Panc1 (cell line): ENCODE measurements around the gene MT1E. TPM values are rescaled to one million over a fixed set of nuclear protein-coding genes. Genes with fewer than 3 reads are reported as not detected.
A peak's percentile ranks its signal among the peaks of the same experiment; 100 is the strongest.

Source experiments
- ATAC-seq: fragments of 200-7000 bp; cut with Tn5 transposase; 2 replicates; pipeline ENCODE4 v1.9.1; 2020; ENCODE audit warnings: mild to moderate bottlenecking, moderate library complexity
- BruUV-seq: library from RNA; stranded (reverse); fragments of 400-500 nt; replicated peaks from 2 replicates; lab custom pipeline; 2021; lab: Mats Ljungman, UMichigan
- CTCF ChIA-PET: fragments of 300-600 bp; sonication (Branson Sonifier 250); formaldehyde crosslinking; loops from one replicate; lab custom pipeline; 2022; ENCODE audit warnings: antibody characterized with exemption; lab: Charles Lee
- POLR2A ChIA-PET: fragments of 300-600 bp; sonication (Branson Sonifier 250); formaldehyde crosslinking; loops from one replicate; lab custom pipeline; 2022; ENCODE audit warnings: antibody characterized with exemption; lab: Charles Lee
- DNase-seq: peaks from one replicate; pipeline ENCODE4 v3.0.0-alpha.2; 2010; ENCODE audit warnings: low read depth, low spot score
- H3K27ac ChIP-seq: 2 replicates; pipeline ENCODE4 v1.5.1; 2011; ENCODE audit warnings: mild to moderate bottlenecking, low read length, inconsistent platforms
- H3K27me3 ChIP-seq: fragments of 200-500 bp; sonication (Bioruptor generic); 2 replicates; pipeline ENCODE4 v1.6.0; 2014; ENCODE audit warnings: low read length, inconsistent platforms; ENCODE audit not compliant: control insufficient read depth, insufficient read depth
- H3K36me3 ChIP-seq: fragments of 200-500 bp; sonication (Bioruptor generic); 2 replicates; pipeline ENCODE4 v1.5.1; 2014; ENCODE audit warnings: inconsistent platforms, mild to moderate bottlenecking, low read length, moderate library complexity; ENCODE audit not compliant: control insufficient read depth, insufficient read depth
- H3K4me1 ChIP-seq: 2 replicates; pipeline ENCODE4 v1.5.1; 2011; ENCODE audit warnings: inconsistent platforms, mild to moderate bottlenecking, low read length, moderate library complexity; ENCODE audit not compliant: control insufficient read depth, insufficient read depth
- H3K4me3 ChIP-seq, 2 experiments: 2 replicates each; pipeline ENCODE4 v1.5.1; 2011 to 2012; ENCODE audit warnings: low read depth in 2 of 2, low read length in 2 of 2, mild to moderate bottlenecking in 2 of 2, inconsistent platforms in 1 of 2, moderate library complexity in 1 of 2
- H3K9me3 ChIP-seq: fragments of 200-500 bp; sonication (Bioruptor generic); 2 replicates; pipeline ENCODE4 v1.5.1; 2014; ENCODE audit warnings: low read depth, mild to moderate bottlenecking, inconsistent platforms, low read length, moderate library complexity; ENCODE audit not compliant: control insufficient read depth, insufficient read depth
- POLR2AphosphoS5 ChIP-seq: IDR thresholded peaks from 2 replicates; pipeline ENCODE4 v1.6.1; 2012; ENCODE audit warnings: mild to moderate bottlenecking, low read depth, low read length, moderate library complexity
- SIN3A ChIP-seq: IDR thresholded peaks from 2 replicates; pipeline ENCODE4 v1.6.1; 2012; ENCODE audit warnings: low read depth, mild to moderate bottlenecking, low read length, moderate library complexity, borderline replicate concordance; ENCODE audit not compliant: insufficient read depth
- TCF7L2 ChIP-seq: IDR thresholded peaks from 2 replicates; pipeline ENCODE4 v1.6.1; 2011; ENCODE audit warnings: mild to moderate bottlenecking, low read depth, low read length, inconsistent platforms
- in situ Hi-C: cut with HindIII; loops from 2 replicates; pipeline ENCODE4 v1.10.0; 2016; ENCODE audit warnings: low sequenced_read_pairs, low pct_unique_long_range_greater_than_20kb
- intact Hi-C: fragments of 100-400 bp; cut with micrococcal nuclease; formaldehyde crosslinking; loops from one replicate; pipeline ENCODE4 v1.10.0; 2022; ENCODE audit not compliant: unreplicated experiment
- total RNA-seq: library from RNA; stranded (reverse); gene quantifications from one replicate; pipeline ENCODE4 v1.2.1, GENCODE V29; 2021; ENCODE audit not compliant: unreplicated experiment
- TF ChIP-seq, protein P1 (sequence below): fragments of 450-650 bp; IDR thresholded peaks from 2 replicates; pipeline ENCODE4 v1.5.1; 2017; ENCODE audit warnings: mild to moderate bottlenecking
- TF ChIP-seq, protein P2 (sequence below), 2 experiments: IDR thresholded peaks; 2 replicates each; pipeline ENCODE4 v1.6.1; 2011 to 2012; ENCODE audit warnings: low read depth in 2 of 2, control low read depth in 1 of 2, low read length in 1 of 2, mild to moderate bottlenecking in 1 of 2, moderate library complexity in 1 of 2; ENCODE audit not compliant: insufficient read depth in 1 of 2

Gene MT1E
- total RNA-seq, 1 experiment from 2014 or later = 170 TPM

DNA sequence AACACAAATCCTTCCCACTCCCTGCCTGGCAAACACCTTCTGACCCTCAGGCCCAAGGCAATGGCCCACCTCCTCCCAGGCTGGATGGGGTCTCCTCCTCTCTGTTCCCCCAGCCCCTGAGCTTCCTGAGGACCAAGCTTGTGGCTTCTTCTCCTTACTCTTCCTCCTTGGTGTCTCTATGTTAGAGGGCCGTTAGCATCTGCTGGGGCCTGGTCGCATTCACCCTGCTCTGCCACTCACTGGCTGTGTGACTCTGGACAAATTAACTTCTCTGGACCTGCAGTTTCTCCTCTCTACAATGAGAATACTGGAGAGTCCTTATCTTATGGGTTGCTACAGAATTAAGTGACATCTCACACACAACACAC is 17.9 kb upstream of the MT1E start:
- POLR2A ChIA-PET = no interaction called here
- BruUV-seq = no TSS peak
- H3K4me1 ChIP-seq = peaks cover 59% of the 10 kb centered on the region

DNA sequence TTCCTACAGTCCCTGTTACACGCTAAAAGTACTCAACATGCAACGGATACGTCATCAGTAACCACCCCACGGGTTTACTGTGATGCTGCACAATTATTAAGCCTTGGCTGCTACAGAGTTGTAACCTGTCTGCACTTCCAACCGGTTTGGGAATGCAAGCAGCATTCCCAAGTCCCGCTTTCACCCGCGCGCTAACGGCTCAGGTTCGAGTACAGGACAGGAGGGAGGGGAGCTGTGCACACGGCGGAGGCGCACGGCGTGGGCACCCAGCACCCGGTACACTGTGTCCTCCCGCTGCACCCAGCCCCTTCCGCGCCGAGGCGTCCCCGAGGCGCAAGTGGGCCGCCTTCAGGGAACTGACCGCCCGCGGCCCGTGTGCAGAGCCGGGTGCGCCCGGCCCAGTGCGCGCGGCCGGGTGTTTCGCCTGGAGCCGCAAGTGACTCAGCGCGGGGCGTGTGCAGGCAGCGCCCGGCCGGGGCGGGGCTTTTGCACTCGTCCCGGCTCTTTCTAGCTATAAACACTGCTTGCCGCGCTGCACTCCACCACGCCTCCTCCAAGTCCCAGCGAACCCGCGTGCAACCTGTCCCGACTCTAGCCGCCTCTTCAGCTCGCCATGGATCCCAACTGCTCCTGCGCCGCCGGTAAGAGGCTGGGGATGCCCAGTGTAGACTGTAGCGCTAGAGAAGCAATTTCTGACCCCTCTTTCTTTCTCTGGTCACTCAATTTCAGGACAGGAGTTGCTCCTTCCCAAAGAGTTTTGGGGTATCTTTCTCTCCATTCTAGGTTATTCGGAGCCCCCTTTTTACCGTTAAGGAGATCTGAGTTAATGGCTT is 17.3 kb upstream of the MT1E start, which contains the start of gene MT2A:
MT2A (plus strand) TSS at position 542 of the 833 bp plus-strand sequence; CDS start at position 614, 72 bp downstream.
- TSS peak; percentile 60 for BruUV-seq
- intact Hi-C loops (loop anchor here (5.0 kb wide), 1 partner anchor 94 kb away; no protein-coding TSS in a partner anchor), in situ Hi-C loops (no loop called here)
- no peaks in the 10 kb centered on the region for H3K9me3 ChIP-seq
- ChIA-PET CTCF (interaction anchor here (0.7 to 1.0 kb wide), 3 partner anchors 9 to 17 kb away, joined by 3 read pairs; partner anchors contain the start of gene MT1E), POLR2A (interaction anchor here (0.7 kb wide), 2 partner anchors 12 to 19 kb away, joined by 3 to 4 read pairs; no protein-coding TSS in a partner anchor)
- no peaks in the 10 kb centered on the region for H3K27me3 ChIP-seq
- peak within 1 kb of the TSS; percentile 78 to 87 for H3K4me3 ChIP-seq
- H3K27ac ChIP-seq = peak within 1 kb of the TSS; percentile 95
- no peak for DNase-seq
- H3K4me1 ChIP-seq = peaks cover 62% of the 10 kb centered on the region
- peak; percentile 77 for ATAC-seq
- TF ChIP-seq SIN3A (peak; percentile 77; the same call in 1 of the 2 replicates), TCF7L2 (peak; percentile 39; the same call in 1 of the 2 replicates), POLR2AphosphoS5 (peak; percentile 92)
- TF ChIP-seq, protein P1, sequence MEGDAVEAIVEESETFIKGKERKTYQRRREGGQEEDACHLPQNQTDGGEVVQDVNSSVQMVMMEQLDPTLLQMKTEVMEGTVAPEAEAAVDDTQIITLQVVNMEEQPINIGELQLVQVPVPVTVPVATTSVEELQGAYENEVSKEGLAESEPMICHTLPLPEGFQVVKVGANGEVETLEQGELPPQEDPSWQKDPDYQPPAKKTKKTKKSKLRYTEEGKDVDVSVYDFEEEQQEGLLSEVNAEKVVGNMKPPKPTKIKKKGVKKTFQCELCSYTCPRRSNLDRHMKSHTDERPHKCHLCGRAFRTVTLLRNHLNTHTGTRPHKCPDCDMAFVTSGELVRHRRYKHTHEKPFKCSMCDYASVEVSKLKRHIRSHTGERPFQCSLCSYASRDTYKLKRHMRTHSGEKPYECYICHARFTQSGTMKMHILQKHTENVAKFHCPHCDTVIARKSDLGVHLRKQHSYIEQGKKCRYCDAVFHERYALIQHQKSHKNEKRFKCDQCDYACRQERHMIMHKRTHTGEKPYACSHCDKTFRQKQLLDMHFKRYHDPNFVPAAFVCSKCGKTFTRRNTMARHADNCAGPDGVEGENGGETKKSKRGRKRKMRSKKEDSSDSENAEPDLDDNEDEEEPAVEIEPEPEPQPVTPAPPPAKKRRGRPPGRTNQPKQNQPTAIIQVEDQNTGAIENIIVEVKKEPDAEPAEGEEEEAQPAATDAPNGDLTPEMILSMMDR = no peak
- TF ChIP-seq, protein P2, sequence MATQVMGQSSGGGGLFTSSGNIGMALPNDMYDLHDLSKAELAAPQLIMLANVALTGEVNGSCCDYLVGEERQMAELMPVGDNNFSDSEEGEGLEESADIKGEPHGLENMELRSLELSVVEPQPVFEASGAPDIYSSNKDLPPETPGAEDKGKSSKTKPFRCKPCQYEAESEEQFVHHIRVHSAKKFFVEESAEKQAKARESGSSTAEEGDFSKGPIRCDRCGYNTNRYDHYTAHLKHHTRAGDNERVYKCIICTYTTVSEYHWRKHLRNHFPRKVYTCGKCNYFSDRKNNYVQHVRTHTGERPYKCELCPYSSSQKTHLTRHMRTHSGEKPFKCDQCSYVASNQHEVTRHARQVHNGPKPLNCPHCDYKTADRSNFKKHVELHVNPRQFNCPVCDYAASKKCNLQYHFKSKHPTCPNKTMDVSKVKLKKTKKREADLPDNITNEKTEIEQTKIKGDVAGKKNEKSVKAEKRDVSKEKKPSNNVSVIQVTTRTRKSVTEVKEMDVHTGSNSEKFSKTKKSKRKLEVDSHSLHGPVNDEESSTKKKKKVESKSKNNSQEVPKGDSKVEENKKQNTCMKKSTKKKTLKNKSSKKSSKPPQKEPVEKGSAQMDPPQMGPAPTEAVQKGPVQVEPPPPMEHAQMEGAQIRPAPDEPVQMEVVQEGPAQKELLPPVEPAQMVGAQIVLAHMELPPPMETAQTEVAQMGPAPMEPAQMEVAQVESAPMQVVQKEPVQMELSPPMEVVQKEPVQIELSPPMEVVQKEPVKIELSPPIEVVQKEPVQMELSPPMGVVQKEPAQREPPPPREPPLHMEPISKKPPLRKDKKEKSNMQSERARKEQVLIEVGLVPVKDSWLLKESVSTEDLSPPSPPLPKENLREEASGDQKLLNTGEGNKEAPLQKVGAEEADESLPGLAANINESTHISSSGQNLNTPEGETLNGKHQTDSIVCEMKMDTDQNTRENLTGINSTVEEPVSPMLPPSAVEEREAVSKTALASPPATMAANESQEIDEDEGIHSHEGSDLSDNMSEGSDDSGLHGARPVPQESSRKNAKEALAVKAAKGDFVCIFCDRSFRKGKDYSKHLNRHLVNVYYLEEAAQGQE (IDR thresholded peaks at IDR 0.05; ENCODE audit: insufficient read depth in 1 of 2, low read depth in 2 of 2, low read length in 1 of 2) = no peak
- peaks cover 3% of the 10 kb centered on the region; the same call in 1 of the 2 replicates for H3K36me3 ChIP-seq

More for the DNA sequence above, 17.9 kb upstream of the MT1E start:
- H3K9me3 ChIP-seq = no peaks in the 10 kb centered on the region
- TF ChIP-seq POLR2AphosphoS5 = no peak; the same call in 1 of the 2 replicates
- TF ChIP-seq, protein P1 = no peak
- TF ChIP-seq SIN3A = no peak
- TF ChIP-seq, protein P2 (IDR thresholded peaks at IDR 0.05; ENCODE audit: insufficient read depth in 1 of 2, low read depth in 2 of 2, low read length in 1 of 2) = no peak
- TF ChIP-seq TCF7L2 = no peak
- CTCF ChIA-PET = no interaction called here
- no peaks in the 10 kb centered on the region for H3K27me3 ChIP-seq
- in situ Hi-C loops = no loop called here
- no peak for ATAC-seq
- peak overlapping the region; percentile 78 to 87 for H3K4me3 ChIP-seq
- H3K36me3 ChIP-seq = peaks cover 3% of the 10 kb centered on the region; the same call in 1 of the 2 replicates
- H3K27ac ChIP-seq = peak overlapping the region; percentile 95
- no peak for DNase-seq
- intact Hi-C loops = loop anchor here (5.0 kb wide), 1 partner anchor 95 kb away; no protein-coding TSS in a partner anchor
